Karpas-422 (cell line): ENCODE data around the gene TTYH3. TPM values are rescaled to one million over a fixed set of nuclear protein-coding genes. Genes with fewer than 3 reads are reported as not detected.

Experiments
- DNase-seq: peaks from one replicate; pipeline ENCODE4 v3.0.0-alpha.2; 2015
- H2AFZ ChIP-seq: fragments of 200-600 bp; sonication (generic); 2 replicates; pipeline ENCODE4 v1.6.1; 2014; ENCODE audit warnings: antibody characterized with exemption, low read length, mixed read lengths
- H3K27ac ChIP-seq: fragments of 200-600 bp; sonication (generic); 2 replicates; pipeline ENCODE4 v1.5.1; 2014; ENCODE audit warnings: mild to moderate bottlenecking, low read length, moderate library complexity
- H3K27me3 ChIP-seq: fragments of 200-600 bp; sonication (generic); 2 replicates; pipeline ENCODE4 v1.6.1; 2014; ENCODE audit warnings: low read length, mixed read lengths
- H3K36me3 ChIP-seq: fragments of 200-600 bp; sonication (generic); 2 replicates; pipeline ENCODE4 v1.6.1; 2014; ENCODE audit warnings: low read length, mixed read lengths; ENCODE audit not compliant: insufficient read depth
- H3K4me1 ChIP-seq: fragments of 200-600 bp; sonication (generic); 2 replicates; pipeline ENCODE4 v1.6.1; 2014; ENCODE audit warnings: mild to moderate bottlenecking, low read length, mixed read lengths
- H3K4me2 ChIP-seq: fragments of 200-600 bp; sonication (generic); 2 replicates; pipeline ENCODE4 v1.6.1; 2014; ENCODE audit warnings: low read length, low read depth, mild to moderate bottlenecking; ENCODE audit not compliant: poor library complexity, severe bottlenecking
- H3K4me3 ChIP-seq: fragments of 200-600 bp; sonication (generic); 2 replicates; pipeline ENCODE4 v1.5.1; 2014; ENCODE audit warnings: mild to moderate bottlenecking, antibody characterized with exemption, low read length, mixed read lengths
- H3K79me2 ChIP-seq: fragments of 200-600 bp; sonication (generic); 2 replicates; pipeline ENCODE4 v1.6.1; 2014; ENCODE audit warnings: mild to moderate bottlenecking, low read length, mixed read lengths
- H3K9ac ChIP-seq: fragments of 200-600 bp; sonication (generic); 2 replicates; pipeline ENCODE4 v1.6.0; 2014; ENCODE audit warnings: low read length
- H3K9me2 ChIP-seq: fragments of 200-600 bp; sonication (generic), shearing (Covaris generic); replicated peaks from 2 replicates; pipeline ENCODE4 v1.6.0; 2014; ENCODE audit warnings: mild to moderate bottlenecking, low read length, moderate library complexity; ENCODE audit not compliant: insufficient read depth
- H3K9me3 ChIP-seq: fragments of 300-700, 200-600 bp; sonication (generic); 2 replicates; pipeline ENCODE4 v1.6.1; 2014; ENCODE audit warnings: low read length, mixed read lengths
- H4K20me1 ChIP-seq: fragments of 200-600 bp; sonication (generic); 2 replicates; pipeline ENCODE4 v1.6.1; 2014; ENCODE audit warnings: mild to moderate bottlenecking, antibody characterized with exemption, low read length, low read depth; ENCODE audit not compliant: insufficient read depth
- total RNA-seq: library from RNA; depleted of rRNA; stranded (reverse); fragments of >200 nt; shearing (Covaris generic); gene quantifications from 2 replicates; pipeline ENCODE4 v1.2.3, GENCODE V29; 2014; ENCODE audit warnings: low replicate concordance

The TTYH3 gene
- total RNA-seq, 1 experiment from 2014 or later: 0.37 TPM

GRCh38 chr7:2627258-2628129 lies 4.3 kb upstream of the TTYH3 start:
- no peak for DNase-seq
- Histone ChIP-seq H3K27me3 (no peaks in the 10 kb centered on the region), H3K4me3 (no peak overlapping the region), H3K36me3 (no peaks in the 10 kb centered on the region), H3K9me2 (no peaks in the 10 kb centered on the region), H3K27ac (no peak overlapping the region), H2AFZ (no peak overlapping the region), H3K79me2 (no peaks in the 10 kb centered on the region), H3K9ac (no peak overlapping the region), H3K4me2 (no peak overlapping the region), H3K4me1 (peaks cover 9% of the 10 kb centered on the region), H3K9me3 (no peaks in the 10 kb centered on the region), H4K20me1 (0 out of 2 replicates have a peak, but pooled peaks cover 4% of the 10 kb centered on the region)

GRCh38 chr7:2628130-2628482 lies 3.7 kb upstream of the TTYH3 start:
- Histone ChIP-seq H3K4me2 (no peak overlapping the region), H3K9me3 (no peaks in the 10 kb centered on the region), H3K36me3 (no peaks in the 10 kb centered on the region), H3K4me1 (peaks cover 15% of the 10 kb centered on the region), H3K27ac (no peak overlapping the region), H3K4me3 (no peak overlapping the region), H3K27me3 (no peaks in the 10 kb centered on the region), H3K9ac (no peak overlapping the region), H2AFZ (no peak overlapping the region), H4K20me1 (0 out of 2 replicates have a peak, but pooled peaks cover 10% of the 10 kb centered on the region), H3K79me2 (no peaks in the 10 kb centered on the region), H3K9me2 (no peaks in the 10 kb centered on the region)
- no peak for DNase-seq

GRCh38 chr7:2628891-2629290 lies 2.9 kb upstream of the TTYH3 start:
- Histone ChIP-seq H4K20me1 (peaks cover 11% of the 10 kb centered on the region; the same call in 1 of the 2 replicates), H3K79me2 (no peaks in the 10 kb centered on the region), H3K4me3 (no peak overlapping the region), H3K9me2 (no peaks in the 10 kb centered on the region), H3K9me3 (no peaks in the 10 kb centered on the region), H3K4me2 (no peak overlapping the region), H3K27me3 (no peaks in the 10 kb centered on the region), H2AFZ (no peak overlapping the region), H3K4me1 (peaks cover 18% of the 10 kb centered on the region), H3K9ac (no peak overlapping the region), H3K36me3 (no peaks in the 10 kb centered on the region), H3K27ac (no peak overlapping the region)
- no peak for DNase-seq

GRCh38 chr7:2629746-2630681 lies 1.8 kb upstream of the TTYH3 start:
- Histone ChIP-seq H3K9ac (no peak overlapping the region), H3K27ac (no peak overlapping the region)

GRCh38 chr7:2632733-2633537 lies 1.1 kb downstream of the TTYH3 start:
- Histone ChIP-seq H3K4me2 (peak overlapping the region; percentile 70), H3K79me2 (no peaks in the 10 kb centered on the region), H3K9me3 (no peaks in the 10 kb centered on the region), H3K27me3 (no peaks in the 10 kb centered on the region), H3K27ac (no peak overlapping the region), H4K20me1 (peaks cover 11% of the 10 kb centered on the region; the same call in 1 of the 2 replicates), H3K36me3 (no peaks in the 10 kb centered on the region), H3K4me3 (peak overlapping the region; percentile 68; the same call in 1 of the 2 replicates), H3K9me2 (no peaks in the 10 kb centered on the region), H3K4me1 (peaks cover 23% of the 10 kb centered on the region), H3K9ac (peak overlapping the region; percentile 63), H2AFZ (no peak overlapping the region)
- no peak for DNase-seq

More at GRCh38 chr7:2629746-2630681, 1.8 kb upstream of the TTYH3 start:
- H3K4me2 ChIP-seq: no peak overlapping the region
- H3K36me3 ChIP-seq: no peaks in the 10 kb centered on the region
- no peak overlapping the region for H2AFZ ChIP-seq
- no peak for DNase-seq
- peaks cover 11% of the 10 kb centered on the region; the same call in 1 of the 2 replicates for H4K20me1 ChIP-seq
- H3K4me3 ChIP-seq: no peak overlapping the region
- no peaks in the 10 kb centered on the region for H3K79me2 ChIP-seq
- no peaks in the 10 kb centered on the region for H3K9me2 ChIP-seq
- H3K4me1 ChIP-seq: peaks cover 18% of the 10 kb centered on the region
- H3K9me3 ChIP-seq: no peaks in the 10 kb centered on the region
- no peaks in the 10 kb centered on the region for H3K27me3 ChIP-seq

- H3K9me3 ChIP-seq: no peaks in the 10 kb centered on the region
- no peaks in the 10 kb centered on the region for H3K27me3 ChIP-seq
- DNase-seq: peak; percentile 43
- H3K79me2 ChIP-seq: no peaks in the 10 kb centered on the region
- H3K27ac ChIP-seq: no peak overlapping the region
- no peak overlapping the region for H2AFZ ChIP-seq
- H3K36me3 ChIP-seq: no peaks in the 10 kb centered on the region
- peak overlapping the region; percentile 70 for H3K4me2 ChIP-seq
- H3K9ac ChIP-seq: no peak overlapping the region
- peaks cover 11% of the 10 kb centered on the region; the same call in 1 of the 2 replicates for H4K20me1 ChIP-seq
- no peak overlapping the region for H3K4me3 ChIP-seq
- no peaks in the 10 kb centered on the region for H3K9me2 ChIP-seq
- peaks cover 23% of the 10 kb centered on the region for H3K4me1 ChIP-seq
Measured at GRCh38 chr7:2633538-2634266, 1.9 kb downstream of the TTYH3 start.

GRCh38 chr7:2634267-2635145 lies 2.7 kb downstream of the TTYH3 start:
- Histone ChIP-seq H3K4me3 (no peak overlapping the region), H3K9ac (no peak overlapping the region), H3K4me2 (no peak overlapping the region), H3K79me2 (no peaks in the 10 kb centered on the region), H2AFZ (no peak overlapping the region), H3K9me2 (no peaks in the 10 kb centered on the region), H4K20me1 (peaks cover 11% of the 10 kb centered on the region; the same call in 1 of the 2 replicates), H3K4me1 (peaks cover 23% of the 10 kb centered on the region), H3K27ac (no peak overlapping the region), H3K36me3 (no peaks in the 10 kb centered on the region), H3K9me3 (no peaks in the 10 kb centered on the region), H3K27me3 (no peaks in the 10 kb centered on the region)
- DNase-seq: no peak
